ENCODE results near the gene MT1X.
"Not testable (repeated sequence)": the region's sequence is repeated elsewhere in the genome, so short reads cannot be mapped to it uniquely, and the experiment has no call there.

The MT1X gene

DNA sequence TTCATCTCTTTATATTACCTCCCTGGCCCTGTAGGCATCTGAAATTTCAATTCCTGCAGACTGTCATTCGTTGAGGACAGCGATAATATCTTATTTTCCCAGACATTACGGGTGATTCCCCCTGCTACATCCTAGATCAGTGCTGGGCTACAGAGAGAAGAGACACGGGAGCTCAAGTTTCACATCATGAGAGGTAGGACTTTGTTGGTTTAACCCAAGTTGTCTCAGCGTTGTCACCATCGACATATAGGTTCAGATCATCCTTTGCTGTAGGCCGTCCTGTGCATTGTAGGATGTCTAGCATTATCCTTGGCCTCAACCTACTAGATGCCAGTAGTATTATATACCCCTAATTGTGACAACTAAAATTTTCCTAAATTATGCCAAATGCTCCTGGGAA, 19.3 kb downstream of the MT1X start:
- H3K4me1 ChIP-seq (ENCODE audit: control insufficient read depth, insufficient read depth, low read length): peaks cover 4% of the 10 kb centered on the region
- H3K4me2 ChIP-seq (ENCODE audit: low read length): no peak overlapping the region
- H3K9ac ChIP-seq (ENCODE audit: low read depth, low read length): no peak overlapping the region
- no peaks in the 10 kb centered on the region for H3K9me3 ChIP-seq (replicated peaks; ENCODE audit: low read length)
- H3K4me3 ChIP-seq (ENCODE audit: low read length): no peak overlapping the region
- H3K36me3 ChIP-seq (ENCODE audit: insufficient read depth, low read length): no peaks in the 10 kb centered on the region
- no peaks in the 10 kb centered on the region for H3K27me3 ChIP-seq (ENCODE audit: control insufficient read depth, insufficient read depth, low read length)

DNA sequence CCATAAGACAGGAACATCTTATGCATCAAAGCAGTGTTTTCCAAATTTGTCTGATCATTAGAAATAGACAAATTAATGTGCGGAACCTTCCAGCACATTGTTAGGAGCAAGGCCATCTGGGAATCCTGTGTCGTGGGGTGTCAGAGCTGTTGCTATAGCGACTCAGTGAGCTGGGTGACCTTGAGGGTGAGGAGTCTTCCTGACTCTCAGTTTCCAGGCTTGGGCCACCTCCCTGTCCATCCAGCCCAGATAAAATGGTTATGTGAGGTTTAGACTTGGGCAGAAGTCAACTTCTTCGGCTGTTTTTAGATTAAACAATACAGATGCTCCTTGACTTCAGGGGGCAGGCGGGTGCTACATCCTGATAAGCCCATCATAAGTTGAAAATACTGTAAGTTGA, 20.6 kb downstream of the MT1X start:
- Histone ChIP-seq H3K9me3 (replicated peaks; ENCODE audit: low read length) (no peaks in the 10 kb centered on the region), H3K4me2 (ENCODE audit: low read length) (no peak overlapping the region), H3K4me3 (ENCODE audit: low read length) (no peak overlapping the region), H3K27me3 (ENCODE audit: control insufficient read depth, insufficient read depth, low read length) (peaks cover 3% of the 10 kb centered on the region), H3K9ac (ENCODE audit: low read depth, low read length) (no peak overlapping the region), H3K36me3 (ENCODE audit: insufficient read depth, low read length) (no peaks in the 10 kb centered on the region), H3K4me1 (ENCODE audit: control insufficient read depth, insufficient read depth, low read length) (peaks cover 4% of the 10 kb centered on the region)

DNA sequence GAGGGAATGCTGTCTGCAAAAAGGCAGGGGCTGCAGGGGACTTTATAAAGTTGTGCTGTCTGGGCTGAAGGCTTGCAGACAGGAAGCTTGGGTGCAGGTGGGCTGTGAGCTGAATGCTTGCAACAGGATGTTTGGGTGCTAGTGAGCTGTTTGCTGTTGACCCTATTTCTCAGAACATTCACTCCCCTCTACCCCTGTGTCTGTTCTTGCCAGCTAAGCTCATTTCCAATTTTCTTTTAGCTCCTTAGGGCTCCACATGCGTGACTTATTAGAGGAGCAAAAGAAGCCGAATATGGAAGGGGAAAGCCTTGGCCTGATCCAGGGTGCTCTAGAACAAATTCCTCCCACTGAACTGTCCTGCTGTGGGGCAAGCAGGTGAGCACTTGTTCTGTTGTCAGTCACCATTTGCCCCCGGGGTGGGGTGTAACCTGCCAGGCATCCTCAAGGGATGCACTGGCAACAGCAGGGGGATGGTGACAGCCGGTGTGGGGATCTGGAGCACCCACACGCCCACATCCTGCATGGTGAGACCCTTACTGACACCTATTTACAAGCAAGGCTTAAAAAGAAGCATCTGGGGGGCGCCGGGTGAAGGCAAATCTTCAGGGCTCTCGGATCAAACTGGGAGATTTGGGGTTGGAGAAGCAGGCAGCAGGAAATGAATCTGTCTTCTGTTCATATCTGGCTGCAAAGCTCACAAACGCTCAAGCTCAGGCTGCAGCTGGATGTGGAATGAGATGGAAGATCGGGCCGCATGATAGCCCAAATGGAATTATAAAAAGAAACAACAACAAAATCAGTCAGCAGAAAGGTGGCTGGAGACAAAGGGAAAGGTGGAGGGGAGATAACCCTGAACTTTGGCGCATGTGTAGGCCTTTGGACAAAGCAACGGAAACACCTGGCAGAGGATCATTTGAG, 26.5 kb downstream of the MT1X start:
- Histone ChIP-seq H3K4me3 (ENCODE audit: low read length) (no peak overlapping the region), H3K4me1 (ENCODE audit: control insufficient read depth, insufficient read depth, low read length) (no peaks in the 10 kb centered on the region), H3K9ac (ENCODE audit: low read depth, low read length) (no peak overlapping the region), H3K9me3 (replicated peaks; ENCODE audit: low read length) (no peaks in the 10 kb centered on the region), H3K27me3 (ENCODE audit: control insufficient read depth, insufficient read depth, low read length) (peaks cover 12% of the 10 kb centered on the region), H3K36me3 (ENCODE audit: insufficient read depth, low read length) (no peaks in the 10 kb centered on the region), H3K4me2 (ENCODE audit: low read length) (no peak overlapping the region)

DNA sequence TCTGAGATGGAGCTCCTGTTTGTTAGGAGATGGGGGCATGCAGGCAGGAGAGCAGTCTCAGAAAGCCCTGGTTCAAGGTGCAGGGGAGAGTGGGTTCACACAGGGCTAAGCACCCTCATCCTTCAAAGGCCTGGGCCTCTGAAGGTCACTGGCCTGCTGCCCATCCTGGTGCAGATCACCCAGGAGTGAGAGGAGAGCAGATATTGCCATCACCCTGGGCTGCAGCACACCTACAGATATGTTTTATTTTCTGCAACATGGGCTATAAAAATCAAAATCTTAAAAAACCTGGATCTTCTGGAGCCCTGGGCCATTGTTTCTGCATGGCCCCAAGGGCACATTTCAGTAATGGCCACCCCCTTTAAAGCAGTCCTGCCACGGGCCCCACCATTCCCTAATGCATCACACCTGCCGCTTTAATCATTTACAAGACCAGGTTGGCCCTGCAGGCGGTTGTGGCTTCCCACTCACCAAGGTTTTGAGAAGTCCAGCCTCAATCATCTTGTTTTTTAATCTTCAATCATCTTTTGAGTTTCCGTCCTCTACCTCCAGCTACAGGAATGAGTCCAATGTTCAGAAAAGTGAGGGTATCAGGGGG, 27.3 kb downstream of the MT1X start:
- no peak overlapping the region for H3K4me3 ChIP-seq (ENCODE audit: low read length)
- H3K4me1 ChIP-seq (ENCODE audit: control insufficient read depth, insufficient read depth, low read length): no peaks in the 10 kb centered on the region
- H3K4me2 ChIP-seq (ENCODE audit: low read length): no peak overlapping the region
- no peak overlapping the region for H3K9ac ChIP-seq (ENCODE audit: low read depth, low read length)
- H3K27me3 ChIP-seq (ENCODE audit: control insufficient read depth, insufficient read depth, low read length): peaks cover 12% of the 10 kb centered on the region
- H3K9me3 ChIP-seq (replicated peaks; ENCODE audit: low read length): no peaks in the 10 kb centered on the region
- H3K36me3 ChIP-seq (ENCODE audit: insufficient read depth, low read length): no peaks in the 10 kb centered on the region

DNA sequence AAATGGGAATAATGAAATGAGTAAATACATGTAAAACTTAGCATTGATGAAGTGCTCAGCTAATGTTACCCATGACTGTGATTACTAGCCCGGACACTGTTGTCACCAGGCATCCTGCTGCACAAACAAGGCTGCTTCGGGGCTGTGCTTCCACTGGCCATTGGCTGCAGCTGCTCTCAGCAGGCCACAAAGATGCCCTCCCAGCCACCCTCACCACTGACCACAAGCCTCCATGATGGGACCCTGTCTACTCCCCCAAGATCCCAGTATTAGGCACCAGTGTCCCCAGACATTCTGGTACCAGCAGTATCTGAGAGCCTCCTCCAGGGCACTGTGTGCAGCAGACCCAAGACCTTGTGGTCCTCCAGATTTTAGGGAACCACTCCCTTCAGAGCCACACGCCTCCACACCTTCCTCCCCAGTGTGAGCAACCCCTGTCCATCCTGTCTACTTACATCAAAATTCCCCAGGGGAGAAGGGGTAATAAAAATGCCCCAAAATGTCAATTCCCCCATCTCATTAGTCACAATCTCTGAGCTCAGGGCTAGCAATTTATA, 28.0 kb downstream of the MT1X start:
- Histone ChIP-seq H3K9me3 (replicated peaks; ENCODE audit: low read length) (no peaks in the 10 kb centered on the region), H3K36me3 (ENCODE audit: insufficient read depth, low read length) (no peaks in the 10 kb centered on the region), H3K4me1 (ENCODE audit: control insufficient read depth, insufficient read depth, low read length) (no peaks in the 10 kb centered on the region), H3K4me3 (ENCODE audit: low read length) (no peak overlapping the region), H3K4me2 (ENCODE audit: low read length) (no peak overlapping the region), H3K9ac (ENCODE audit: low read depth, low read length) (no peak overlapping the region), H3K27me3 (ENCODE audit: control insufficient read depth, insufficient read depth, low read length) (peaks cover 12% of the 10 kb centered on the region)

DNA sequence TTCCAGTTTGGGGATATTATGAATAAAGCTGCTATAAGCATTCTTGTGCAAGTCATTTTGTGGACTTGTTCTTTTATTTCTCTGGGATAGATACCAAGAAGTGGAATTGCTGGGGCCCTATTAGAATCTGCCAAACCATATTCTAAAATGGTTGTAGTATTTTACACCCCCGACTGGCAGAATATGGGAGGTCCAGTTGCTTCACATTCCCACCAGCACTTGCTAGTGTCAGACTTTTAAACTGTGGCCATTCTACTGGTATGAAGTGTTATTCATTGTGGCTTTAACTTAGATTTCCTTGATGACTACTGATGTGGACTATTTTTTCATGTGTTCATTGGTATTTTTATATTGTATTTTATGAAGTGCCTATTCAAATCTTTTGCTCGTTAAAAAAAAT, 29.6 kb downstream of the MT1X start:
- H3K9ac ChIP-seq (ENCODE audit: low read depth, low read length): no peak overlapping the region
- no peaks in the 10 kb centered on the region for H3K9me3 ChIP-seq (replicated peaks; ENCODE audit: low read length)
- no peak overlapping the region for H3K4me2 ChIP-seq (ENCODE audit: low read length)
- no peak overlapping the region for H3K4me3 ChIP-seq (ENCODE audit: low read length)
- no peaks in the 10 kb centered on the region for H3K4me1 ChIP-seq (ENCODE audit: control insufficient read depth, insufficient read depth, low read length)
- H3K27me3 ChIP-seq (ENCODE audit: control insufficient read depth, insufficient read depth, low read length): peaks cover 12% of the 10 kb centered on the region
- H3K36me3 ChIP-seq (ENCODE audit: insufficient read depth, low read length): no peaks in the 10 kb centered on the region

DNA sequence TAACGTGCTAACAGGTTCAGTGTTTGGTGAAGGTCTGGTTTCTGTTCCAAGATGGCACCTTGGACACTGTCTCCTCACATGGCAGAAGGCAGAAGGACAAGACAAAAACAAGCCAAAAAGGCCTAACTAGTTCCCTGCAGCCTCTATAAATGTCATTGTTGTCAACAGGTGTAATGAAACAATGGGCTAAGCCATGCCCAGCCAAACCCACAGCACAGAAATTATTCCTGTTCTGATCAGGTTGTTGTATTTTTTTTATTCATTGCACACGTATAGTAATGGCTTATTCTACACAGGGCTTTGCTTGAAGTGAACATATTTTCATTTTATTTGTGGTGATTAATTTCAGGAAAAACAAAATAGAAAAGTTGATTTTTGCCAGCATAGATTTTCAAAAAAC, 31.5 kb downstream of the MT1X start:
- H3K4me2 ChIP-seq (ENCODE audit: low read length): no peak overlapping the region
- H3K36me3 ChIP-seq (ENCODE audit: insufficient read depth, low read length): no peaks in the 10 kb centered on the region
- H3K4me3 ChIP-seq (ENCODE audit: low read length): no peak overlapping the region
- H3K4me1 ChIP-seq (ENCODE audit: control insufficient read depth, insufficient read depth, low read length): no peaks in the 10 kb centered on the region
- H3K27me3 ChIP-seq (ENCODE audit: control insufficient read depth, insufficient read depth, low read length): peaks cover 3% of the 10 kb centered on the region
- no peak overlapping the region for H3K9ac ChIP-seq (ENCODE audit: low read depth, low read length)
- no peaks in the 10 kb centered on the region for H3K9me3 ChIP-seq (replicated peaks; ENCODE audit: low read length)

DNA sequence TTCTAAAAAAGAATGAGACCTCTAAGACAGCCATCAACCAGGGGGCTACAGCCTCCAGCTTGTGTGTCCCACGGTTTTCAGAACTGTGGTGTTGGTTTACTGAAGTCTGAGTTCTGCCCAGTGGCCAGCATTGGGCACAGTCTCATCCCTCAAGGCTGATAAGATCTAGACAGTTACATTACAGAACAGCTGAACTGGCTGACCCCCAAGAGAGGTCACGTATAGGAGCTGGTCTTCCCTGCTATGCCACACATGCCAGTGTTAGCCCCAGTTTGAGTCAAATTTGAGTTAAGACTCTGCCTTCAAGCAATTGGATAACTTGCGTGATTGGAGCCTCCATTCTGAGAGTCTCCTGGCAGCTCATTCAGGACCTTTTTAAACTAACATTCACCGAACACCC, 32.9 kb downstream of the MT1X start:
- H3K9me3 ChIP-seq (replicated peaks; ENCODE audit: low read length): no peaks in the 10 kb centered on the region
- no peaks in the 10 kb centered on the region for H3K36me3 ChIP-seq (ENCODE audit: insufficient read depth, low read length)
- H3K4me2 ChIP-seq (ENCODE audit: low read length): no peak overlapping the region
- no peak overlapping the region for H3K9ac ChIP-seq (ENCODE audit: low read depth, low read length)
- H3K27me3 ChIP-seq (ENCODE audit: control insufficient read depth, insufficient read depth, low read length): peaks cover 6% of the 10 kb centered on the region
- H3K4me3 ChIP-seq (ENCODE audit: low read length): no peak overlapping the region
- no peaks in the 10 kb centered on the region for H3K4me1 ChIP-seq (ENCODE audit: control insufficient read depth, insufficient read depth, low read length)

DNA sequence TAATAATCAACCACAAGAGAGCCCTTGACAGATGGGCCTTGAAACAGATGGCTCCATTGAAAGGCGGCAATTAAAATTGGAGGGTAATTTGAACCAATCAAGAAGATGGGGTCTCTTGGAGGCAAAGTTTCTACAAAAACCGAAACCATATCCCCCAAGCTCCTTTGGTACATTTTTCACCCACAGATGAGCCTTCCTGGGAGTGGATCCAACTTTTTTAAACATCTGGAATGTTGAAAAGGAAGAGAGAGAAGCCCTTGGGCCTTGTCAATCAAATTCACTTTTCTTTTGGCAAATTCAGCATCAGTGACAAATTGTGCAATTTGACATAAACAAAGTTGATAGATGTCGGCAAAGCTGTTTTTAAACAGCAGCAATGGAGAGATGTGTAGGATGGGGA, 34.5 kb downstream of the MT1X start:
- no peaks in the 10 kb centered on the region for H3K4me1 ChIP-seq (ENCODE audit: control insufficient read depth, insufficient read depth, low read length)
- no peak overlapping the region for H3K4me3 ChIP-seq (ENCODE audit: low read length)
- no peaks in the 10 kb centered on the region for H3K9me3 ChIP-seq (replicated peaks; ENCODE audit: low read length)
- H3K27me3 ChIP-seq (ENCODE audit: control insufficient read depth, insufficient read depth, low read length): peaks cover 13% of the 10 kb centered on the region
- no peak overlapping the region for H3K9ac ChIP-seq (ENCODE audit: low read depth, low read length)
- no peak overlapping the region for H3K4me2 ChIP-seq (ENCODE audit: low read length)
- no peaks in the 10 kb centered on the region for H3K36me3 ChIP-seq (ENCODE audit: insufficient read depth, low read length)

DNA sequence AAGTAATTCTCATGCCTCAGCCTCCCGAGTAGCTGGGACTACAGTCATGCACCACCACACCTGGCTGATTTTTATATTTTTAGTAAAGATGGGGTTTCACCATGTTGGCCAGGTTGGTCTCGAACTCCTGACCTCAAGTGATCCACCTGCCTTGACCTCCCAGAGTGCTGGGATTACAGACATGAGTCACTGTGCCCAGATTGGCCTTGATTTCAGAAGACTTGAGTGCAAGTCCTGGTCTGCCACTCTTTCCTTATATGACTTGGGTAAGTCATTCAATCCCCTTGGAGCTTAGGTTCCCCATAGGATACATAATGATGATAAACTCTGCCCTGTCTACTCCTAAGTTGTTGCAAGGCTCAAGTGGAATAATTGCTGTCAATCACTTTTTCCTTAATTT, 35.3 kb downstream of the MT1X start:
- H3K4me3 ChIP-seq (ENCODE audit: low read length); H3K36me3 ChIP-seq (ENCODE audit: insufficient read depth, low read length); H3K4me1 ChIP-seq (ENCODE audit: control insufficient read depth, insufficient read depth, low read length); H3K9ac ChIP-seq (ENCODE audit: low read depth, low read length); H3K9me3 ChIP-seq (replicated peaks; ENCODE audit: low read length); H3K4me2 ChIP-seq (ENCODE audit: low read length): not testable (repeated sequence)
- peaks cover 14% of the 10 kb centered on the region for H3K27me3 ChIP-seq (ENCODE audit: control insufficient read depth, insufficient read depth, low read length)

DNA sequence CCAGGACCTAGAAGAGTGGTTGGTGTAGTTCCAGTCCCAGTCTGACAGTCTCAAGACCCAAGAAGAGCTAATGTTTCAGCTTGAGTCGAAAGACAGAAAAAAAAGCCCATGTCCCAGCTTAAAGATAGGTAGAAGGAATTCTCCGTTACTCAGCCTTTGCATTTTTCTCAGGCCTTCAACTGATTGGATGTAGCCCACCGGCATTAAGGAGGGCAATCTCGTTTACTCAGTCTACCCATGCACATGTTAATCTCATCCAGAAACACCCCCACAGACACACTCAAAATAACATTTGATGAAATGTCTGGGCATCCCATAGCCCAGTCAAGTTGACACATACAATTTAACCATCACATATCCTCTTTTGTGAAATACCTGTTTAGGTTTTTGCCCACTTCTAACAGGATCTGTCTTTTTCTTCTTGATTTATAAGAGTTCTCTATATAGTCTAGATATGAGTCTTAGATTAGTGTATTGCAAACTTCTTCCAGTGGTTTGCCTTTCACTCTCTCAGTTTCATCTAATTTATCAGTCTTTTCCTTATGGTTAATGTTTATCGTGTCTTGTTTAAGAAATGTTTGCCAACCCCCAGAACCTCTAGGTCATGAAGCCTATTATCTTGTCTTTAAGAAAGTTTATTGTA, 40.1 kb downstream of the MT1X start:
- Histone ChIP-seq H3K4me1 (ENCODE audit: control insufficient read depth, insufficient read depth, low read length) (no peaks in the 10 kb centered on the region), H3K9me3 (replicated peaks; ENCODE audit: low read length) (no peaks in the 10 kb centered on the region), H3K27me3 (ENCODE audit: control insufficient read depth, insufficient read depth, low read length) (peaks cover 14% of the 10 kb centered on the region)

More for the DNA sequence above, 40.1 kb downstream of the MT1X start:
- H3K9ac ChIP-seq (ENCODE audit: low read depth, low read length): no peak overlapping the region
- no peak overlapping the region for H3K4me2 ChIP-seq (ENCODE audit: low read length)
- no peaks in the 10 kb centered on the region for H3K36me3 ChIP-seq (ENCODE audit: insufficient read depth, low read length)
- H3K4me3 ChIP-seq (ENCODE audit: low read length): no peak overlapping the region

Data from skeletal muscle satellite cell (primary cell).